K562 (cell line): ENCODE measurements around the gene AGRN. TPM values are rescaled to one million over a fixed set of nuclear protein-coding genes. Genes with fewer than 3 reads are reported as not detected.

Experiments
- CBX1 ChIP-seq: sonication (generic); IDR thresholded peaks from 2 replicates; pipeline ENCODE4 v1.6.1; 2016; ENCODE audit warnings: antibody characterized with exemption, low read depth, mild to moderate bottlenecking
- CBX2 ChIP-seq: fragments of 200-600 bp; sonication (generic); IDR thresholded peaks from one replicate; pipeline ENCODE4 v1.6.1; 2012; ENCODE audit warnings: mild to moderate bottlenecking, low read length, inconsistent platforms; ENCODE audit not compliant: insufficient read depth, poor library complexity, severe bottlenecking
- DNMT1 ChIP-seq: fragments of 450-650 bp; IDR thresholded peaks from 2 replicates; pipeline ENCODE4 v1.6.1; 2016; ENCODE audit warnings: antibody characterized with exemption, mild to moderate bottlenecking
- FIP1L1 ChIP-seq: fragments of 200-400 bp; formaldehyde crosslinking; IDR thresholded peaks from 2 replicates; pipeline ENCODE4 v1.6.1; 2018; ENCODE audit warnings: mild to moderate bottlenecking, low read depth, low read length; ENCODE audit not compliant: poor library complexity, severe bottlenecking
- GABPB2 ChIP-seq: fragments of 250-450 bp; sonication (Bioruptor Pico); conservative IDR thresholded peaks from 2 replicates; pipeline ENCODE4 v1.5.1; 2021; ENCODE audit warnings: mild to moderate bottlenecking
- GTF2F1 ChIP-seq: IDR thresholded peaks from 2 replicates; pipeline ENCODE4 v1.6.1; 2011; ENCODE audit warnings: low read depth, low read length, improper control_type of control experiment
- HMGN3 ChIP-seq: IDR thresholded peaks from 2 replicates; pipeline ENCODE4 v1.6.1; 2011; ENCODE audit warnings: borderline replicate concordance, low read depth, mild to moderate bottlenecking, mixed read lengths, low read length; ENCODE audit not compliant: insufficient read length; ENCODE audit errors: extremely low read depth
- HNRNPUL1 ChIP-seq: fragments of 200-400 bp; formaldehyde crosslinking; IDR thresholded peaks from 2 replicates; pipeline ENCODE4 v1.6.1; 2017; ENCODE audit warnings: low read length
- ILF3 ChIP-seq: fragments of 450-650 bp; IDR thresholded peaks from 2 replicates; pipeline ENCODE4 v1.6.1; 2018; ENCODE audit warnings: antibody characterized with exemption, mild to moderate bottlenecking, moderate library complexity, borderline replicate concordance
- MAZ ChIP-seq, 2 experiments: fragments of 450-650 bp in 1 of 2; sonication (generic) in 1 of 2; formaldehyde crosslinking; IDR thresholded peaks in 1 of 2; conservative IDR thresholded peaks in 1 of 2; 2 replicates each; pipeline versions ENCODE4 v1.4.0 to v1.5.0; 2020; ENCODE audit warnings: mild to moderate bottlenecking in 1 of 2, missing genetic modification reagents in 1 of 2
- PTRF ChIP-seq: fragments of 450-650 bp; IDR thresholded peaks from 2 replicates; pipeline ENCODE4 v1.6.1; 2016; ENCODE audit warnings: mild to moderate bottlenecking, missing genetic modification characterization, missing compliant biosample characterization
- SMAD4 ChIP-seq: fragments of 250-450 bp; sonication (Bioruptor Pico); conservative IDR thresholded peaks from 2 replicates; pipeline ENCODE4 v1.8.0; 2021; ENCODE audit warnings: inconsistent platforms, mild to moderate bottlenecking, moderate library complexity
- ZNF232 ChIP-seq: sonication (generic); formaldehyde crosslinking; IDR thresholded peaks from 2 replicates; pipeline ENCODE4 v1.8.0; 2022; ENCODE audit warnings: mild to moderate bottlenecking, missing genetic modification reagents
- polyA plus RNA-seq, 8 experiments: library from polyadenylated mRNA; depleted of rRNA in 4 of 8; stranded (reverse) in 5 of 8; unstranded in 3 of 8; fragments of >200 nt; fragmentation: Nextera tagmentation in 2 of 8; fragmentation: Illumina TruSeq in 1 of 8; extraction: Ambion mirVana in 2 of 8; extraction: Trizol in 1 of 8; gene quantifications; 2 replicates each; pipeline versions ENCODE4 v1.2.1 to v1.2.3, GENCODE V29; 2011 to 2014; ENCODE audit warnings: inconsistent platforms in 1 of 8, missing spikeins in 1 of 8
- total RNA-seq, 7 experiments: library from RNA; depleted of rRNA in 6 of 7; stranded (reverse); fragments of >200 nt in 6 of 7; fragmentation: Illumina TruSeq in 2 of 7; extraction: Trizol in 2 of 7; gene quantifications; 2 replicates each; pipeline versions ENCODE4 v1.2.1 to v1.2.3, GENCODE V29; 2011 to 2021; ENCODE audit warnings: low replicate concordance in 1 of 7
- TF ChIP-seq, protein P1 (sequence below), 3 experiments: fragments of 200-800 bp in 1 of 3; fragments of 250-450 bp in 1 of 3; fragments of 450-650 bp in 1 of 3; sonication (Bioruptor Pico) in 1 of 3; sonication (Bioruptor generic) in 1 of 3; formaldehyde crosslinking in 1 of 3; IDR thresholded peaks; 2 replicates each; pipeline versions ENCODE4 v1.6.1 to v1.8.0; 2016 to 2022; ENCODE audit warnings: mild to moderate bottlenecking in 2 of 3, missing genetic modification characterization in 2 of 3, missing compliant biosample characterization in 1 of 3, moderate library complexity in 1 of 3
- TF ChIP-seq, protein P2 (sequence below): sonication (generic); formaldehyde crosslinking; IDR thresholded peaks from 2 replicates; pipeline ENCODE4 v1.8.0; 2022; ENCODE audit warnings: missing genetic modification reagents, mild to moderate bottlenecking, moderate library complexity, borderline replicate concordance
- TF ChIP-seq, protein P3 (sequence below): fragments of 450-650 bp; formaldehyde crosslinking; IDR thresholded peaks from 2 replicates; pipeline ENCODE4 v1.4.0; 2020; ENCODE audit warnings: mild to moderate bottlenecking
- TF ChIP-seq, protein P4 (sequence below): fragments of 250-450 bp; sonication (Bioruptor Pico); IDR thresholded peaks from 2 replicates; pipeline ENCODE4 v1.8.0; 2021; ENCODE audit warnings: borderline replicate concordance, mild to moderate bottlenecking, moderate library complexity; ENCODE audit not compliant: poor library complexity, severe bottlenecking
- TF ChIP-seq, protein P5 (sequence below): fragments of 150-350 bp; conservative IDR thresholded peaks from 2 replicates; pipeline ENCODE4 v1.6.1; 2014; ENCODE audit warnings: low read length

Gene AGRN
- total and polyA plus RNA-seq, 9 of the 15 experiments (the other 6 are each of a cell fraction or from before 2014, with no cell fraction given): 0.04 to 111 (median 18.1) TPM

DNA sequence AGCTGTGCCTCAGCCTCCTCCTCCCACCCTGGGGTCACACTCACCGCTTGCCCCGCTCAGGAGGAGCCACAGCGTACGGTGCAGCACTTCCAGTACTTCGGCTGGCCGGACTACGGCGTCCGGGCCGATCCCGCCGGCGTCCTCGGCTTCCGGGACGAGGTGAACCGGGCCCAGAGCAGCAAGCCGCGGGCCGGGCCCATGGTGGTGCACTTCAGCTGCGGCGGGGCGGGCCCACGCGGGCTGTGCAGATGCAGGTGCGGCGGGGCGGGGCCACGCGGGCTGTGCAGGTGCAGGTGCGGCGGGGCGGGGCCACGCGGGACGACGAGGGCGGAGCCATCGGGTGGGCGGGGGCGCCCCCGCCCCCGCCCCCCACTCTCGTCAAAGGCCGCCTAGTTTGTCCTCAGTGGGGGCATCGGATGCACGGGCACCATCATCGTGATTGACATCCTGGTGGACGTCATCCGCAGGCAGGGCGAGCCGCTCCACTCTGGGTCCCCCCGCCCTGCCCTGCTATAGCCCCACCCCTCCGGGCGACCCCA, 48.7 kb downstream of the AGRN start (continued):
- TF ChIP-seq, protein P1, sequence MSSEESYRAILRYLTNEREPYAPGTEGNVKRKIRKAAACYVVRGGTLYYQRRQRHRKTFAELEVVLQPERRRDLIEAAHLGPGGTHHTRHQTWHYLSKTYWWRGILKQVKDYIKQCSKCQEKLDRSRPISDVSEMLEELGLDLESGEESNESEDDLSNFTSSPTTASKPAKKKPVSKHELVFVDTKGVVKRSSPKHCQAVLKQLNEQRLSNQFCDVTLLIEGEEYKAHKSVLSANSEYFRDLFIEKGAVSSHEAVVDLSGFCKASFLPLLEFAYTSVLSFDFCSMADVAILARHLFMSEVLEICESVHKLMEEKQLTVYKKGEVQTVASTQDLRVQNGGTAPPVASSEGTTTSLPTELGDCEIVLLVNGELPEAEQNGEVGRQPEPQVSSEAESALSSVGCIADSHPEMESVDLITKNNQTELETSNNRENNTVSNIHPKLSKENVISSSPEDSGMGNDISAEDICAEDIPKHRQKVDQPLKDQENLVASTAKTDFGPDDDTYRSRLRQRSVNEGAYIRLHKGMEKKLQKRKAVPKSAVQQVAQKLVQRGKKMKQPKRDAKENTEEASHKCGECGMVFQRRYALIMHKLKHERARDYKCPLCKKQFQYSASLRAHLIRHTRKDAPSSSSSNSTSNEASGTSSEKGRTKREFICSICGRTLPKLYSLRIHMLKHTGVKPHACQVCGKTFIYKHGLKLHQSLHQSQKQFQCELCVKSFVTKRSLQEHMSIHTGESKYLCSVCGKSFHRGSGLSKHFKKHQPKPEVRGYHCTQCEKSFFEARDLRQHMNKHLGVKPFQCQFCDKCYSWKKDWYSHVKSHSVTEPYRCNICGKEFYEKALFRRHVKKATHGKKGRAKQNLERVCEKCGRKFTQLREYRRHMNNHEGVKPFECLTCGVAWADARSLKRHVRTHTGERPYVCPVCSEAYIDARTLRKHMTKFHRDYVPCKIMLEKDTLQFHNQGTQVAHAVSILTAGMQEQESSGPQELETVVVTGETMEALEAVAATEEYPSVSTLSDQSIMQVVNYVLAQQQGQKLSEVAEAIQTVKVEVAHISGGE (CRISPR knock-in tag; IDR thresholded peaks at IDR 0.05): 0 out of 6 replicates have a peak, but pooled peaks of 1 of the 3 experiments have one; percentile 3
- TF ChIP-seq HMGN3 (peak; percentile 21), CBX1 (no peak), SMAD4 (CRISPR knock-in tag) (no peak), DNMT1 (no peak), ZNF232 (no peak), PTRF (tag) (no peak), GABPB2 (CRISPR knock-in tag) (no peak), GTF2F1 (no peak), CBX2 (no peak), MAZ (CRISPR knock-in tag; conservative IDR thresholded peaks at IDR 0.05 in 1 of 2, IDR thresholded peaks at IDR 0.05 in 1 of 2) (peak in 1 of 2 experiments; percentile 35; a peak in 1 of 4 replicates), FIP1L1 (peak; percentile 2), HNRNPUL1 (no peak), ILF3 (no peak)
- TF ChIP-seq, protein P2, sequence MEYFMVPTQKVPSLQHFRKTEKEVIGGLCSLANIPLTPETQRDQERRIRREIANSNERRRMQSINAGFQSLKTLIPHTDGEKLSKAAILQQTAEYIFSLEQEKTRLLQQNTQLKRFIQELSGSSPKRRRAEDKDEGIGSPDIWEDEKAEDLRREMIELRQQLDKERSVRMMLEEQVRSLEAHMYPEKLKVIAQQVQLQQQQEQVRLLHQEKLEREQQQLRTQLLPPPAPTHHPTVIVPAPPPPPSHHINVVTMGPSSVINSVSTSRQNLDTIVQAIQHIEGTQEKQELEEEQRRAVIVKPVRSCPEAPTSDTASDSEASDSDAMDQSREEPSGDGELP (CRISPR knock-in tag): 0 out of 2 replicates have a peak, but pooled peaks have one; percentile 39
- TF ChIP-seq, protein P3, sequence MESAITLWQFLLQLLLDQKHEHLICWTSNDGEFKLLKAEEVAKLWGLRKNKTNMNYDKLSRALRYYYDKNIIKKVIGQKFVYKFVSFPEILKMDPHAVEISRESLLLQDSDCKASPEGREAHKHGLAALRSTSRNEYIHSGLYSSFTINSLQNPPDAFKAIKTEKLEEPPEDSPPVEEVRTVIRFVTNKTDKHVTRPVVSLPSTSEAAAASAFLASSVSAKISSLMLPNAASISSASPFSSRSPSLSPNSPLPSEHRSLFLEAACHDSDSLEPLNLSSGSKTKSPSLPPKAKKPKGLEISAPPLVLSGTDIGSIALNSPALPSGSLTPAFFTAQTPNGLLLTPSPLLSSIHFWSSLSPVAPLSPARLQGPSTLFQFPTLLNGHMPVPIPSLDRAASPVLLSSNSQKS: no peak
- TF ChIP-seq, protein P4, sequence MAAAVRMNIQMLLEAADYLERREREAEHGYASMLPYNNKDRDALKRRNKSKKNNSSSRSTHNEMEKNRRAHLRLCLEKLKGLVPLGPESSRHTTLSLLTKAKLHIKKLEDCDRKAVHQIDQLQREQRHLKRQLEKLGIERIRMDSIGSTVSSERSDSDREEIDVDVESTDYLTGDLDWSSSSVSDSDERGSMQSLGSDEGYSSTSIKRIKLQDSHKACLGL (CRISPR knock-in tag): no peak
- TF ChIP-seq, protein P5, sequence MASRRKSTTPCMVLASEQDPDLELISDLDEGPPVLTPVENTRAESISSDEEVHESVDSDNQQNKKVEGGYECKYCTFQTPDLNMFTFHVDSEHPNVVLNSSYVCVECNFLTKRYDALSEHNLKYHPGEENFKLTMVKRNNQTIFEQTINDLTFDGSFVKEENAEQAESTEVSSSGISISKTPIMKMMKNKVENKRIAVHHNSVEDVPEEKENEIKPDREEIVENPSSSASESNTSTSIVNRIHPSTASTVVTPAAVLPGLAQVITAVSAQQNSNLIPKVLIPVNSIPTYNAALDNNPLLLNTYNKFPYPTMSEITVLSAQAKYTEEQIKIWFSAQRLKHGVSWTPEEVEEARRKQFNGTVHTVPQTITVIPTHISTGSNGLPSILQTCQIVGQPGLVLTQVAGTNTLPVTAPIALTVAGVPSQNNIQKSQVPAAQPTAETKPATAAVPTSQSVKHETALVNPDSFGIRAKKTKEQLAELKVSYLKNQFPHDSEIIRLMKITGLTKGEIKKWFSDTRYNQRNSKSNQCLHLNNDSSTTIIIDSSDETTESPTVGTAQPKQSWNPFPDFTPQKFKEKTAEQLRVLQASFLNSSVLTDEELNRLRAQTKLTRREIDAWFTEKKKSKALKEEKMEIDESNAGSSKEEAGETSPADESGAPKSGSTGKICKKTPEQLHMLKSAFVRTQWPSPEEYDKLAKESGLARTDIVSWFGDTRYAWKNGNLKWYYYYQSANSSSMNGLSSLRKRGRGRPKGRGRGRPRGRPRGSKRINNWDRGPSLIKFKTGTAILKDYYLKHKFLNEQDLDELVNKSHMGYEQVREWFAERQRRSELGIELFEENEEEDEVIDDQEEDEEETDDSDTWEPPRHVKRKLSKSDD: no peak
